Measurements from ENCODE around the gene PPP2R3B.

PPP2R3B gene

DNA sequence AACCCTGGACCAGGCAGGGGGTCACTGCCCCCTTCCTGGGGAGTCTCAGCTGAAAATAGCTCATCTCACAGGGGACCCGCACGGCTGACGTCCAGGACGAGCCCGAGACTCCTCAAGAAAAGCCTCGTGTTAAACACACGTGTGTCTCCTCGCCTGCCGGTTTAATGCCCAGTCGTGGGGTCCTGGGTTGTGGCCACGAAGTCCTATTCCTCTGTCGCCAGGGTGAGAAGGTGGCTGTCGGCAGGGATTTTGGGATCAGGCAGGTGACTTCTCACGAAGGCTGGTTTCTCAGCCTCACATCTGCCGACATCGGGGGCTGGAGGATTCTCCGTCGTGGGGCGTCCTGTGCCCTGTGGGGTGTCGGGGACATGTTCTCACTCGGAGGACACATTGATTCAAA lies 44.3 kb upstream of the PPP2R3B start:
- peaks cover 4% of the 10 kb centered on the region for H3K4me1 Mint-ChIP-seq
- TF ChIP-seq, protein P1, sequence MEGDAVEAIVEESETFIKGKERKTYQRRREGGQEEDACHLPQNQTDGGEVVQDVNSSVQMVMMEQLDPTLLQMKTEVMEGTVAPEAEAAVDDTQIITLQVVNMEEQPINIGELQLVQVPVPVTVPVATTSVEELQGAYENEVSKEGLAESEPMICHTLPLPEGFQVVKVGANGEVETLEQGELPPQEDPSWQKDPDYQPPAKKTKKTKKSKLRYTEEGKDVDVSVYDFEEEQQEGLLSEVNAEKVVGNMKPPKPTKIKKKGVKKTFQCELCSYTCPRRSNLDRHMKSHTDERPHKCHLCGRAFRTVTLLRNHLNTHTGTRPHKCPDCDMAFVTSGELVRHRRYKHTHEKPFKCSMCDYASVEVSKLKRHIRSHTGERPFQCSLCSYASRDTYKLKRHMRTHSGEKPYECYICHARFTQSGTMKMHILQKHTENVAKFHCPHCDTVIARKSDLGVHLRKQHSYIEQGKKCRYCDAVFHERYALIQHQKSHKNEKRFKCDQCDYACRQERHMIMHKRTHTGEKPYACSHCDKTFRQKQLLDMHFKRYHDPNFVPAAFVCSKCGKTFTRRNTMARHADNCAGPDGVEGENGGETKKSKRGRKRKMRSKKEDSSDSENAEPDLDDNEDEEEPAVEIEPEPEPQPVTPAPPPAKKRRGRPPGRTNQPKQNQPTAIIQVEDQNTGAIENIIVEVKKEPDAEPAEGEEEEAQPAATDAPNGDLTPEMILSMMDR (IDR thresholded peaks at IDR 0.05; ENCODE audit: unreplicated experiment in 3 of 3), result no peak
- no peak overlapping the region for H3K4me3 Mint-ChIP-seq
- no peaks in the 10 kb centered on the region for H3K36me3 Mint-ChIP-seq (ENCODE audit: low read depth)
- no peak overlapping the region for H3K27ac Mint-ChIP-seq
- peaks cover 74% of the 10 kb centered on the region for H3K27me3 Mint-ChIP-seq (ENCODE audit: low read depth)
- H3K9me3 Mint-ChIP-seq, result peaks cover 4% of the 10 kb centered on the region

DNA sequence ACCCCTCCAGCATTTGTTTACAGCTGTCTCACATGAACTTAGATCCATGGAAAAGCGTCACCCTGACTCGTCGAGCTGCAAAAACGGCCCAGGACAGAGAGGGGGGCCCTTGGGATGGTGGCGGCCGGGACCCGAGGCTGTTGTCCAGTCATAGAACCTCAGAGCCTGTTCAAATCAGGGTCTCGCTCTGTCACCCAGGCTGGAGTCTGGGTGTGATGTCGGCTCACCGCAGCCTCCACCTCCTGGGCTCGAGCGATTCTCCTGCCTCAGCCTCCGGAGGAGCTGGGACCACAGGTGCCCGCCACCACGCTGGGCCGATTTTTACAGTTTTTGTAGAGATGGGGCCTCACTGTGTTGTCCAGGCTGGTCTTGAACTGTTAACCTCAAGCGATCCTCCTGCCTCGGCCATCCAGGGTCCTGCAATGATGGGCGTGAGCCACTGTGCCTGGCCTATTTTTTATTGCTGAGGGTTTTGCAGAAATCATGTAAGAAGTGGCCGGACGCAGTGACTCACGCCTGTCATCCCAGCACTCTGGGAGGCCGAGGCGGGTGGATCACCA lies 42.6 kb upstream of the PPP2R3B start:
- H3K4me1 Mint-ChIP-seq, result peaks cover 4% of the 10 kb centered on the region
- TF ChIP-seq, protein P1 (IDR thresholded peaks at IDR 0.05; ENCODE audit: unreplicated experiment in 3 of 3), result no peak
- no peak overlapping the region for H3K27ac Mint-ChIP-seq
- H3K9me3 Mint-ChIP-seq, result peaks cover 4% of the 10 kb centered on the region
- H3K4me3 Mint-ChIP-seq, result peak overlapping the region in 1 of 3 experiments; percentile 43
- H3K27me3 Mint-ChIP-seq (ENCODE audit: low read depth), result peaks cover 72% of the 10 kb centered on the region
- no peaks in the 10 kb centered on the region for H3K36me3 Mint-ChIP-seq (ENCODE audit: low read depth)

DNA sequence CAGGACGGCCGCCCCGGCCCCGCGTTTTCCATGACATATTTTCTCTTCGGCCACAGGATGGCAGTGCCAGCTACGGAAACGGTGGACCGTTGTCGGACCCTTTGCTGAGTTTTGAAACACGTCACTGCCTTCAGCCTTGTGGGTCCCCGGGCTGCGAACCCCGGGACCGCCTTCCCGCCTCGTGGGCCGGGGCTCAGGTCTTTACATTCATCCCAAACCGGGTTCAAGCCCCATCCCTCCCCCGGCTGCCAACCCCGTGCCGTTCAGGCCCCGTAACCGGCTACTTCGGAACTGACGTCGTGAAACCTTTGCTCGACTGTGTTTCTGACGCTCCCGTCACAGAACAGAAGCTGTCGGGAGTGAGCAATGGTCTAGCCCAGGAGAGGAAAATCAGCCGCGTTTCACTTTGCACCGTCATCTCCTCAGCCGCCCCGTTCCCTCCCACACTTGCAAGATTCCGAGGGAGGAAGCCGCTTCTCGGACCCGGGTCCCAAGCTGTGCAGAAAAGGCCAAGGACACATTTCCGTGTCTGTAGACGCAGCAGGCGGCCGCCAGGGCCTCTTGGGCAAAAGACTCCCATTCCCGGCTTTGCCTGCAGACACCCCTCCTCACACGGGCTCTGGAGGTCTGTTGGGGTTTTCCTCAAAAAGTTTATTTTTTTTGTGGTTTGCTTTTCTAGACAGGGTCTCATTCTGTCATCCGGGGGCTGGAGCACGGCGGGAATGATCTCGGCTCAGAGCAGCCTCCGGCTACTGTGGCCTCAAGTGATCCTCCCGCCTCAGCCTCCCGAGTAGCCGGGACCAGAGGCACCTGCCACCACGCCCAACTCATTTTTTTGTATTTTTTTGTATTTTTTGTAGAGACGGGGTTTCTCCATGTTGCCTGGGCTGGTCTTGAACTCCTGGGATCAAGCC lies 41.4 kb upstream of the PPP2R3B start:
- Mint-ChIP-seq H3K4me1 (peaks cover 4% of the 10 kb centered on the region), H3K27ac (no peak overlapping the region), H3K36me3 (ENCODE audit: low read depth) (no peaks in the 10 kb centered on the region), H3K4me3 (peak overlapping the region; percentile 71 to 84 (median 79)), H3K9me3 (peaks cover 4% of the 10 kb centered on the region), H3K27me3 (ENCODE audit: low read depth) (peaks cover 73% of the 10 kb centered on the region)
- TF ChIP-seq, protein P1 (IDR thresholded peaks at IDR 0.05; ENCODE audit: unreplicated experiment in 3 of 3), result peak; percentile 35 to 61 (median 43)

DNA sequence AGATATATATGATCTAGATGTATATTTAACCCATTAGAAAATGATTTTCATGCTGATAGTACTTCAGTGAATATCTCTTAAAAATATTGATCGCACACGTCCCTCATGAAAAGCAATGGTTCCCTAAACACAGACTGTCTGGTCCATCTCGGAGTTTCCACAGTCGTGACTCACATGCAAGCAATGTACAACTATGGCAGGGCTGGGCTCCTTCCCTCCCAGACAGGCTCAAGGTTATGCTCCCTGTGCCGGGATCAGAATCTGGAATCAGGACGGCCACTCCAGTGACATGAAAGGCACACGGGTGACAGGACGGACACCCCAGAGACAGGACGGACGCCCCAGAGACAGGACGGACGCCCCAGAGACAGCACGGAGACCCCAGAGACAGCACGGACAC lies 40.2 kb upstream of the PPP2R3B start:
- H3K36me3 Mint-ChIP-seq (ENCODE audit: low read depth), result no peaks in the 10 kb centered on the region
- peak overlapping the region in 2 of 3 experiments; percentile 60 to 65 for H3K4me3 Mint-ChIP-seq
- peaks cover 75% of the 10 kb centered on the region for H3K27me3 Mint-ChIP-seq (ENCODE audit: low read depth)
- peaks cover 6% of the 10 kb centered on the region for H3K9me3 Mint-ChIP-seq
- TF ChIP-seq, protein P1 (IDR thresholded peaks at IDR 0.05; ENCODE audit: unreplicated experiment in 3 of 3), result no peak
- H3K27ac Mint-ChIP-seq, result no peak overlapping the region
- peaks cover 4% of the 10 kb centered on the region for H3K4me1 Mint-ChIP-seq

DNA sequence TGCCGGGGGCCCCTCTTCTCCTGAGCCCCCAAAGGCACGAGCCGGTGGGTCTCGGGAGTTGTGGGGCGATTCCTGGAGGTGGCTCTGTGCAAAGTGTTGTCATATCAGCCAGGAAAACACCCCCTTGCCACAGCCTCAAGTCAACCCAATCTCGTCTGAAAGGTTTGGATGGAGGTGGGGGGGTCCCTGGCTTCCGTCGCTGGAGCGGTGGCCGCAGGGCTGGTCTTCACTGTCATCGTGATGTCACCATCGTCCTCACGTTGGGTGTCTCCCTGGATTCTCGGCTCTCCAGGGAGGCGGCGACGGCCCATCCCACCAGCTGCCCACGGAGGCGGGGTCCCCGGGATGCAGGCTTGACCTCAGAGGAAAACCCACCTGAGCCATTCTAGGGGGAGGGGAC lies 38.3 kb upstream of the PPP2R3B start:
- no peak overlapping the region for H3K27ac Mint-ChIP-seq
- no peak overlapping the region for H3K4me3 Mint-ChIP-seq
- H3K9me3 Mint-ChIP-seq, result peaks cover 2% of the 10 kb centered on the region
- H3K36me3 Mint-ChIP-seq (ENCODE audit: low read depth), result no peaks in the 10 kb centered on the region
- H3K27me3 Mint-ChIP-seq (ENCODE audit: low read depth), result peaks cover 68% of the 10 kb centered on the region
- H3K4me1 Mint-ChIP-seq, result peaks cover 4% of the 10 kb centered on the region
- TF ChIP-seq, protein P1 (IDR thresholded peaks at IDR 0.05; ENCODE audit: unreplicated experiment in 3 of 3), result no peak

Data from nephron (organoid).